Prostate gland (tissue), 2 donors: ENCODE measurements around the gene UNK. TPM values are rescaled to one million over a fixed set of nuclear protein-coding genes. Genes with fewer than 3 reads are reported as not detected.
A peak's percentile ranks its signal among the peaks of the same experiment; 100 is the strongest.

Experiments used
- DNase-seq: peaks from one replicate; pipeline ENCODE4 v3.0.0-alpha.2; 2019; ENCODE audit warnings: low spot score
- H3K27ac ChIP-seq, 2 donors: fragments of 200-600 bp; sonication (generic); 2 replicates each; pipeline ENCODE4 v1.5.1; 2017 to 2019
- H3K27me3 ChIP-seq: fragments of 200-600 bp; sonication (generic); replicated peaks from 2 replicates; pipeline ENCODE4 v1.5.1; 2019; ENCODE audit not compliant: insufficient read depth
- H3K36me3 ChIP-seq, 2 donors: fragments of 200-600 bp; sonication (generic); 1 replicate in 1 of 2; 2 replicates in 1 of 2; pipeline versions ENCODE4 v1.5.1 to v1.8.1; 2017 to 2019
- H3K4me1 ChIP-seq: fragments of 200-600 bp; sonication (generic); replicated peaks from 2 replicates; pipeline ENCODE4 v1.5.1; 2019
- H3K4me3 ChIP-seq, 2 donors: fragments of 200-600 bp; sonication (generic); 2 replicates each; pipeline ENCODE4 v1.5.1; 2017 to 2019
- H3K9me3 ChIP-seq: fragments of 200-600 bp; sonication (generic); 2 replicates; pipeline ENCODE4 v1.5.1; 2017
- CTCF ChIP-seq, 4 experiments: fragments of 200-600 bp in 2 of 4; fragments of 450-650 bp in 2 of 4; sonication (generic) in 2 of 4; IDR thresholded peaks; 1 replicate in 3 of 4; 2 replicates in 1 of 4; pipeline ENCODE4 v1.5.1; 2016 to 2019; ENCODE audit warnings: antibody characterized with exemption in 4 of 4, mild to moderate bottlenecking in 2 of 4, moderate library complexity in 2 of 4
- POLR2A ChIP-seq: fragments of 450-650 bp; IDR thresholded peaks from one replicate; pipeline ENCODE4 v1.6.1; 2016; ENCODE audit warnings: antibody characterized with exemption, mild to moderate bottlenecking
- POLR2AphosphoS5 ChIP-seq: sonication (generic); formaldehyde crosslinking; IDR thresholded peaks from one replicate; pipeline ENCODE4 v1.6.1; 2017; ENCODE audit warnings: antibody characterized with exemption
- WGBS: methylation state at CpG from one replicate; pipeline ENCODE4 v1.1.5; 2018; 5-methylcytosine and 5-hydroxymethylcytosine counted together
- intact Hi-C: fragments of 100-400 bp; cut with DNase I; formaldehyde crosslinking; loops from one replicate; pipeline ENCODE4 v1.14.2; 2022
- total RNA-seq, 2 donors: library from RNA; depleted of rRNA; stranded (reverse); fragments of >200 nt; gene quantifications; one replicate each; pipeline ENCODE4 v1.1.0, GENCODE V29; 2016

The UNK gene
- total RNA-seq, 2 donors from 2014 or later, result 68.9 to 72.5 TPM

- intact Hi-C loops, result no loop called here
- Histone ChIP-seq H3K36me3 (no peaks in the 10 kb centered on the region), H3K4me3 (no peak overlapping the region), H3K9me3 (no peaks in the 10 kb centered on the region), H3K4me1 (no peaks in the 10 kb centered on the region), H3K27me3 (no peaks in the 10 kb centered on the region), H3K27ac (no peak overlapping the region)
- TF ChIP-seq POLR2A (no peak), CTCF (IDR thresholded peaks at IDR 0.05) (no peak), POLR2AphosphoS5 (no peak)
- 94% methylated on average over 14 of the region's 15 CpGs for WGBS
- no peak for DNase-seq
Measured at GRCh38 chr17:75838410-75838809, 53.8 kb downstream of the UNK start.

GRCh38 chr17:75839942-75840798 is 55.6 kb downstream of the UNK start:
- intact Hi-C loops, result no loop called here
- Histone ChIP-seq H3K9me3 (no peaks in the 10 kb centered on the region), H3K27me3 (no peaks in the 10 kb centered on the region), H3K36me3 (no peaks in the 10 kb centered on the region), H3K4me1 (peaks cover 7% of the 10 kb centered on the region), H3K27ac (no peak overlapping the region), H3K4me3 (no peak overlapping the region)
- WGBS, result 93% methylated on average over 32 of the region's 36 CpGs
- no peak for DNase-seq
- no peak for TF ChIP-seq CTCF (IDR thresholded peaks at IDR 0.05)
- no peak for TF ChIP-seq POLR2A
- no peak for TF ChIP-seq POLR2AphosphoS5

GRCh38 chr17:75840799-75841164 is 56.2 kb downstream of the UNK start:
- intact Hi-C loops, result no loop called here

GRCh38 chr17:75842411-75842810 is 57.8 kb downstream of the UNK start:
- TF ChIP-seq POLR2AphosphoS5, result no peak
- no peak overlapping the region for H3K27ac ChIP-seq
- H3K27me3 ChIP-seq, result no peaks in the 10 kb centered on the region
- H3K9me3 ChIP-seq, result no peaks in the 10 kb centered on the region
- peaks cover 10 to 12% of the 10 kb centered on the region in 2 donors for H3K36me3 ChIP-seq
- intact Hi-C loops, result no loop called here
- H3K4me3 ChIP-seq, result no peak overlapping the region
- H3K4me1 ChIP-seq, result peaks cover 13% of the 10 kb centered on the region
- DNase-seq, result no peak
- WGBS, result 91% methylated on average over 16 of the region's 18 CpGs

More at GRCh38 chr17:75840799-75841164, 56.2 kb downstream of the UNK start:
- DNase-seq, result no peak
- Histone ChIP-seq H3K27me3 (no peaks in the 10 kb centered on the region), H3K27ac (no peak overlapping the region), H3K36me3 (no peaks in the 10 kb centered on the region), H3K4me1 (peaks cover 12% of the 10 kb centered on the region), H3K9me3 (no peaks in the 10 kb centered on the region), H3K4me3 (no peak overlapping the region)
- TF ChIP-seq POLR2A, result no peak
- no peak for TF ChIP-seq CTCF (IDR thresholded peaks at IDR 0.05)
- TF ChIP-seq POLR2AphosphoS5, result no peak
- WGBS, result 71% methylated on average over 7 of the region's 7 CpGs

- Histone ChIP-seq H3K27me3 (no peaks in the 10 kb centered on the region), H3K36me3 (peaks cover 16 to 18% of the 10 kb centered on the region in 2 donors), H3K4me1 (peaks cover 13% of the 10 kb centered on the region), H3K4me3 (peak overlapping the region in 1 of 2 donors; percentile 3), H3K27ac (peak overlapping the region in 1 of 2 donors; percentile 84), H3K9me3 (no peaks in the 10 kb centered on the region)
- 70% methylated on average over 22 of the region's 22 CpGs for WGBS
- TF ChIP-seq CTCF (IDR thresholded peaks at IDR 0.05) (no peak), POLR2A (no peak), POLR2AphosphoS5 (no peak)
- intact Hi-C loops, result no loop called here
- no peak for DNase-seq
Measured at GRCh38 chr17:75842963-75843576, 58.5 kb downstream of the UNK start.
